ENCODE measurements around the gene PITPNB. TPM values are rescaled to one million over a fixed set of nuclear protein-coding genes. Genes with fewer than 3 reads are reported as not detected.

Gene PITPNB
- total RNA-seq, 1 donor from 2014 or later: 72.5 TPM

- no peak overlapping the region for H3K27ac Mint-ChIP-seq (ENCODE audit: unreplicated experiment)
- DNase-seq (ENCODE audit: low spot score): no peak
- no peaks in the 10 kb centered on the region for H3K9me3 Mint-ChIP-seq (ENCODE audit: unreplicated experiment)
- H3K4me3 Mint-ChIP-seq (ENCODE audit: unreplicated experiment): no peak overlapping the region
- TF ChIP-seq CTCF (IDR thresholded peaks at IDR 0.05; ENCODE audit: unreplicated experiment): no peak
- H3K27me3 Mint-ChIP-seq (ENCODE audit: unreplicated experiment): no peaks in the 10 kb centered on the region
- no peaks in the 10 kb centered on the region for H3K36me3 Mint-ChIP-seq (ENCODE audit: low read depth, unreplicated experiment)
- H3K4me1 Mint-ChIP-seq (ENCODE audit: unreplicated experiment): peaks cover 2% of the 10 kb centered on the region
Observed at GRCh38 chr22:27814993-27815392, 104.1 kb downstream of the PITPNB start.

- Mint-ChIP-seq H3K27me3 (ENCODE audit: unreplicated experiment) (no peaks in the 10 kb centered on the region), H3K4me3 (ENCODE audit: unreplicated experiment) (no peak overlapping the region), H3K27ac (ENCODE audit: unreplicated experiment) (no peak overlapping the region), H3K4me1 (ENCODE audit: unreplicated experiment) (peaks cover 2% of the 10 kb centered on the region), H3K36me3 (ENCODE audit: low read depth, unreplicated experiment) (no peaks in the 10 kb centered on the region), H3K9me3 (ENCODE audit: unreplicated experiment) (no peaks in the 10 kb centered on the region)
- no peak for DNase-seq (ENCODE audit: low spot score)
- no peak for TF ChIP-seq CTCF (IDR thresholded peaks at IDR 0.05; ENCODE audit: unreplicated experiment)
Observed at GRCh38 chr22:27811778-27812177, 107.3 kb downstream of the PITPNB start.

- Mint-ChIP-seq H3K4me3 (ENCODE audit: unreplicated experiment) (no peak overlapping the region), H3K27me3 (ENCODE audit: unreplicated experiment) (no peaks in the 10 kb centered on the region), H3K36me3 (ENCODE audit: low read depth, unreplicated experiment) (no peaks in the 10 kb centered on the region), H3K9me3 (ENCODE audit: unreplicated experiment) (no peaks in the 10 kb centered on the region), H3K27ac (ENCODE audit: unreplicated experiment) (no peak overlapping the region), H3K4me1 (ENCODE audit: unreplicated experiment) (peaks cover 7% of the 10 kb centered on the region)
- no peak for DNase-seq (ENCODE audit: low spot score)
- TF ChIP-seq CTCF (IDR thresholded peaks at IDR 0.05; ENCODE audit: unreplicated experiment): no peak
Observed at GRCh38 chr22:27810609-27811151, 108.4 kb downstream of the PITPNB start.

GRCh38 chr22:27809700-27810608, 109.1 kb downstream of the PITPNB start:
- Mint-ChIP-seq H3K4me3 (ENCODE audit: unreplicated experiment) (no peak overlapping the region), H3K27ac (ENCODE audit: unreplicated experiment) (no peak overlapping the region), H3K27me3 (ENCODE audit: unreplicated experiment) (no peaks in the 10 kb centered on the region), H3K9me3 (ENCODE audit: unreplicated experiment) (no peaks in the 10 kb centered on the region), H3K4me1 (ENCODE audit: unreplicated experiment) (peaks cover 10% of the 10 kb centered on the region), H3K36me3 (ENCODE audit: low read depth, unreplicated experiment) (no peaks in the 10 kb centered on the region)
- DNase-seq (ENCODE audit: low spot score): no peak
- TF ChIP-seq CTCF (IDR thresholded peaks at IDR 0.05; ENCODE audit: unreplicated experiment): no peak

GRCh38 chr22:27809226-27809603, 109.8 kb downstream of the PITPNB start:
- TF ChIP-seq CTCF (IDR thresholded peaks at IDR 0.05; ENCODE audit: unreplicated experiment): no peak
- H3K36me3 Mint-ChIP-seq (ENCODE audit: low read depth, unreplicated experiment): no peaks in the 10 kb centered on the region
- H3K4me3 Mint-ChIP-seq (ENCODE audit: unreplicated experiment): no peak overlapping the region
- H3K27me3 Mint-ChIP-seq (ENCODE audit: unreplicated experiment): peaks cover 2% of the 10 kb centered on the region
- H3K9me3 Mint-ChIP-seq (ENCODE audit: unreplicated experiment): no peaks in the 10 kb centered on the region
- no peak for DNase-seq (ENCODE audit: low spot score)
- H3K4me1 Mint-ChIP-seq (ENCODE audit: unreplicated experiment): peaks cover 14% of the 10 kb centered on the region
- no peak overlapping the region for H3K27ac Mint-ChIP-seq (ENCODE audit: unreplicated experiment)

Data from endothelial cell (in vitro differentiated cells).